Stomach smooth muscle (tissue), 2 donors: ENCODE measurements around the gene SLC15A1.

Experiments used
- H3K27ac ChIP-seq: one replicate; pipeline ENCODE4 v1.7.0; 2013; ENCODE audit warnings: mild to moderate bottlenecking, low read length, inconsistent platforms
- H3K27me3 ChIP-seq, 2 donors: one replicate each; pipeline ENCODE4 v1.7.0; 2013; ENCODE audit warnings: low read length in 2 of 2; ENCODE audit not compliant: insufficient read depth in 2 of 2, control insufficient read depth in 1 of 2
- H3K36me3 ChIP-seq, 2 donors: one replicate each; pipeline ENCODE4 v1.7.0; 2013; ENCODE audit warnings: low read length in 2 of 2; ENCODE audit not compliant: control insufficient read depth in 2 of 2, insufficient read depth in 2 of 2
- H3K4me1 ChIP-seq: one replicate; pipeline ENCODE4 v1.7.0; 2013; ENCODE audit warnings: low read length; ENCODE audit not compliant: control insufficient read depth, insufficient read depth
- H3K4me3 ChIP-seq, 2 donors: one replicate each; pipeline ENCODE4 v1.7.0; 2013; ENCODE audit warnings: low read length in 2 of 2
- H3K9ac ChIP-seq, 2 donors: one replicate each; pipeline ENCODE4 v1.7.0; 2013; ENCODE audit warnings: low read length in 2 of 2, mild to moderate bottlenecking in 1 of 2
- H3K9me3 ChIP-seq, 2 donors: one replicate each; pipeline ENCODE4 v1.7.0; 2013; ENCODE audit warnings: low read length in 2 of 2; ENCODE audit not compliant: control insufficient read depth in 2 of 2
- donor health status: healthy.
- donor health status: Pancreatic carcinoma.

The SLC15A1 gene

DNA sequence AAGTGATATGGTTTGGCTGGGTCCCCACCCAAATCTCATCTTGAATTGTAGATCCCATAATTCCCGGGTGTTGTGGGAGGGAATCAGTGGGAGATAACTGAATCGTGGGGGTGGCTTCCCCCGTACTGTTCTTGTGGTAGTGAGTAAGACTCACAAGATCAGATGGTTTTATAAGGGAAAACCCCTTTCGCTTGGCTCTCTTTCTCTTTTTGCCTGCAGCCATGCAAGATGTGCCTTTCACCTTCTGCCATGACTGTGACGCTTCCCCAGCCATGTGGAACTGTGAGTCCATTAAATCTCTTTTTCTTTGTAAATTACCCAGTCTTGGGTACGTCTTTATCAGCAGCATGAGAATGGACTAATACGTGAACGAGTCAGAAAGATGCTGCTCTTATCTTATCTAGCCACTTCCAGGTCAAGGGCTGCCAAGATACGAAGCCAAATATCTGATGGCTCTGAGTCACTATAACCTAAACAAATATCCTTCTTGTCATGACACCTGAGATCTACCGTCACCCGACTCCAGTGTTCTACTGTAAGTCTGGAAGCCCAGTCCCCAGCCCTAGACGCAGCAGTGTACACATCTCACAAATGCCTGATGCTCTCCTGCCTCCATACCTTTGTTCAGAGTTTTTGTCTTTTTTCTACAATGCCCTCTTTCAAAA lies 45.9 kb downstream of the SLC15A1 start:
- H3K9ac ChIP-seq = no peak overlapping the region

GRCh38 chr13:98697791-98698190 lies 54.7 kb downstream of the SLC15A1 start:
- no peak overlapping the region for H3K4me3 ChIP-seq
- no peaks in the 10 kb centered on the region for H3K4me1 ChIP-seq

More for the DNA sequence above, 45.9 kb downstream of the SLC15A1 start:
- no peaks in the 10 kb centered on the region for H3K36me3 ChIP-seq
- H3K27ac ChIP-seq = no peak overlapping the region
- H3K4me3 ChIP-seq = no peak overlapping the region
- peaks cover 0 to 2% of the 10 kb centered on the region in 2 donors for H3K27me3 ChIP-seq
- H3K9me3 ChIP-seq = no peaks in the 10 kb centered on the region
- no peaks in the 10 kb centered on the region for H3K4me1 ChIP-seq

DNA sequence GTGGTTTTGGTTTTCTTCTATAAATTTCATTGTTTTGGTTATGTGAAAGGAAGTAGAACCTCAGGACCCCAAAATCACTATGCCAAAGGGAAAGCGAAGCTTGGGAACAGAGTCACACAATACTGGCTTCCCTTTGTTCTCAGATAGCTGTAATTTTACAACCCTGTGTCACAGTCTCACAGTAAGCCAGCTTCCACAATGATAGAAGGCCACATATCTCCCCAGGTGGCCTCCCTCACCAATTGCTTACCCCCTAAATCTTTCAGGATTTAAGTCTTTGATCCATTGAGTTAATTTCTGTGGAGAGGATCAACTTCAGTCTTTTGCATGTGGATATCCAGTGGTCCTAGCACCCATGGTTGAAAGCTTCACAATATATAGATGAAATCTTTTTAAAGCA lies 58.7 kb downstream of the SLC15A1 start:
- no peak overlapping the region for H3K9ac ChIP-seq
- H3K27me3 ChIP-seq = no peaks in the 10 kb centered on the region
- H3K4me1 ChIP-seq = no peaks in the 10 kb centered on the region
- no peaks in the 10 kb centered on the region for H3K36me3 ChIP-seq
- H3K9me3 ChIP-seq = no peaks in the 10 kb centered on the region
- H3K4me3 ChIP-seq = no peak overlapping the region
- no peak overlapping the region for H3K27ac ChIP-seq

More at GRCh38 chr13:98697791-98698190, 54.7 kb downstream of the SLC15A1 start:
- Histone ChIP-seq H3K27me3 (no peaks in the 10 kb centered on the region), H3K9me3 (no peaks in the 10 kb centered on the region), H3K9ac (no peak overlapping the region), H3K27ac (no peak overlapping the region), H3K36me3 (no peaks in the 10 kb centered on the region)

GRCh38 chr13:98691360-98691759 lies 61.1 kb downstream of the SLC15A1 start:
- no peaks in the 10 kb centered on the region for H3K36me3 ChIP-seq
- H3K9me3 ChIP-seq = no peaks in the 10 kb centered on the region
- H3K4me3 ChIP-seq = no peak overlapping the region
- H3K27ac ChIP-seq = no peak overlapping the region
- H3K4me1 ChIP-seq = no peaks in the 10 kb centered on the region
- H3K27me3 ChIP-seq = no peaks in the 10 kb centered on the region
- H3K9ac ChIP-seq = no peak overlapping the region

GRCh38 chr13:98690348-98691022 lies 62.0 kb downstream of the SLC15A1 start:
- Histone ChIP-seq H3K9ac (no peak overlapping the region), H3K9me3 (no peaks in the 10 kb centered on the region), H3K36me3 (no peaks in the 10 kb centered on the region), H3K4me3 (no peak overlapping the region), H3K4me1 (no peaks in the 10 kb centered on the region), H3K27me3 (no peaks in the 10 kb centered on the region), H3K27ac (no peak overlapping the region)

- Histone ChIP-seq H3K4me1 (no peaks in the 10 kb centered on the region), H3K9ac (no peak overlapping the region), H3K9me3 (no peaks in the 10 kb centered on the region), H3K27ac (no peak overlapping the region), H3K4me3 (no peak overlapping the region), H3K36me3 (no peaks in the 10 kb centered on the region), H3K27me3 (no peaks in the 10 kb centered on the region)
Observed at GRCh38 chr13:98689347-98689968, 63.0 kb downstream of the SLC15A1 start.

- no peaks in the 10 kb centered on the region for H3K27me3 ChIP-seq
- H3K9ac ChIP-seq = no peak overlapping the region
- no peaks in the 10 kb centered on the region for H3K4me1 ChIP-seq
- H3K4me3 ChIP-seq = no peak overlapping the region
- H3K36me3 ChIP-seq = no peaks in the 10 kb centered on the region
- H3K27ac ChIP-seq = no peak overlapping the region
- no peaks in the 10 kb centered on the region for H3K9me3 ChIP-seq
Observed at GRCh38 chr13:98688373-98688772, 64.1 kb downstream of the SLC15A1 start.

DNA sequence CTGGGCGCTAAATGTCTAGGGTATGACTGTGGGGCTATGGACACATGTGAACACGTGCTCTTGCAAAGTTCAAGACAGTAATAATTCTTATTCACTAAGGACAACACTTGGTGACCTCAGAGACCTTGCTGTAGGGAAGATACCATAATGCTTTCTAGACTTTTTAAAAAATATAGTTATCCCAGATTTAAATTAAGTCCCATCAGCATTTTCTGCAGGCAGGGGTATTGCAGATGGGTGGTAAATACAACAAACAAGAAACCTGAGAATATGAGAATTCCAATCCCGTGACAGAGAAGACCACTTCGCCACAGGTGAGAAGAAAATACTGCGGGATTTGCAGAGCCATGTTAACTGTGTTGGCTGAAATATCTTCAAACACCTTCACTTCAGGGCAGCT lies 65.2 kb downstream of the SLC15A1 start:
- no peaks in the 10 kb centered on the region for H3K36me3 ChIP-seq
- no peak overlapping the region for H3K27ac ChIP-seq
- no peaks in the 10 kb centered on the region for H3K9me3 ChIP-seq
- H3K4me3 ChIP-seq = no peak overlapping the region
- H3K27me3 ChIP-seq = no peaks in the 10 kb centered on the region
- H3K4me1 ChIP-seq = no peaks in the 10 kb centered on the region
- H3K9ac ChIP-seq = no peak overlapping the region

GRCh38 chr13:98686270-98686669 lies 66.2 kb downstream of the SLC15A1 start:
- H3K4me1 ChIP-seq = no peaks in the 10 kb centered on the region
- no peaks in the 10 kb centered on the region for H3K9me3 ChIP-seq
- H3K4me3 ChIP-seq = no peak overlapping the region
- no peak overlapping the region for H3K9ac ChIP-seq
- H3K36me3 ChIP-seq = no peaks in the 10 kb centered on the region
- H3K27ac ChIP-seq = no peak overlapping the region
- H3K27me3 ChIP-seq = no peaks in the 10 kb centered on the region

DNA sequence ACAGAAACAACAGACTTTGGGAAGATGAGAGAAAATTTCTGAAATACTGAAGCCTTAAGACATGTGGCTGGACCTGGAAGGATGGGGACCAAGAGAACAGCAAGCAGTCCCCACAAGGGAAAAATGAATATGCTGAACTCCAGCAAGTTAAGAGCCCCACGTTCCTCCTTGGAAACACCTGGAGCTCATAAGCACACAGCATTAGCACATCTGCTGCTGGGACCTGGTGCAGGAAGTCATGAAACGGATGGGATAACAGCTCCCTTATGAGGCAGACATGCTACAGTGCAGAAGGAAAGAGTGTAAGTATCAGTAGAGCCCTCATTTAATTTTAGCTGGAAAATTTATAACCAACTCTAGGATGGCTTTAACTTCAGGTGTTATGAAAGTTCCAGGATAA lies 67.3 kb downstream of the SLC15A1 start:
- no peaks in the 10 kb centered on the region for H3K4me1 ChIP-seq

DNA sequence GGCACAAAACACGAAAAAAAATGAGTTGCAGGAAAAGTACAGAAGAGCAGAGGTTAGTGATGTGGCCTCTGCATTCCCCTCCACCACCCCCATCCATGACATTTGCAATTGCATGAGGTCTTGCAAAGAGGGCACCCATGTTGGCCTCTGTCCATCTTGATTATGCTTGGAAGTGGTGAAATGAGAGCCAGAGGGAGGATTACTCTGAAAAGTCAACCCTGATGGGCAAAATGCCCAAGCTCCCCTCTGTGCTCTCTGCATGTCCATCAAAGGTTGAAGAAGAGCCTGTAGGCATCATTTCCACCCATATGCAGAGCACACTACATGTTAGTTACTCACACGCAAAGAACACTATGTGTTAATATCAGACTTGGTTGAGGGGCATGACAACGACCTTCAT lies 71.4 kb downstream of the SLC15A1 start:
- Histone ChIP-seq H3K27me3 (no peaks in the 10 kb centered on the region), H3K36me3 (no peaks in the 10 kb centered on the region), H3K4me1 (no peaks in the 10 kb centered on the region), H3K9ac (no peak overlapping the region), H3K4me3 (no peak overlapping the region), H3K27ac (no peak overlapping the region), H3K9me3 (no peaks in the 10 kb centered on the region)

More for the DNA sequence above, 67.3 kb downstream of the SLC15A1 start:
- no peak overlapping the region for H3K9ac ChIP-seq
- no peak overlapping the region for H3K27ac ChIP-seq
- H3K9me3 ChIP-seq = no peaks in the 10 kb centered on the region
- no peaks in the 10 kb centered on the region for H3K36me3 ChIP-seq
- H3K27me3 ChIP-seq = no peaks in the 10 kb centered on the region
- no peak overlapping the region for H3K4me3 ChIP-seq
